ENCODE measurements around the gene TWIST1. TPM values are rescaled to one million over a fixed set of nuclear protein-coding genes. Genes with fewer than 3 reads are reported as not detected.

TWIST1 gene
- total and polyA plus RNA-seq, 8 donors: 0.20 to 0.67 (median 0.38) TPM; not detected in 1

DNA sequence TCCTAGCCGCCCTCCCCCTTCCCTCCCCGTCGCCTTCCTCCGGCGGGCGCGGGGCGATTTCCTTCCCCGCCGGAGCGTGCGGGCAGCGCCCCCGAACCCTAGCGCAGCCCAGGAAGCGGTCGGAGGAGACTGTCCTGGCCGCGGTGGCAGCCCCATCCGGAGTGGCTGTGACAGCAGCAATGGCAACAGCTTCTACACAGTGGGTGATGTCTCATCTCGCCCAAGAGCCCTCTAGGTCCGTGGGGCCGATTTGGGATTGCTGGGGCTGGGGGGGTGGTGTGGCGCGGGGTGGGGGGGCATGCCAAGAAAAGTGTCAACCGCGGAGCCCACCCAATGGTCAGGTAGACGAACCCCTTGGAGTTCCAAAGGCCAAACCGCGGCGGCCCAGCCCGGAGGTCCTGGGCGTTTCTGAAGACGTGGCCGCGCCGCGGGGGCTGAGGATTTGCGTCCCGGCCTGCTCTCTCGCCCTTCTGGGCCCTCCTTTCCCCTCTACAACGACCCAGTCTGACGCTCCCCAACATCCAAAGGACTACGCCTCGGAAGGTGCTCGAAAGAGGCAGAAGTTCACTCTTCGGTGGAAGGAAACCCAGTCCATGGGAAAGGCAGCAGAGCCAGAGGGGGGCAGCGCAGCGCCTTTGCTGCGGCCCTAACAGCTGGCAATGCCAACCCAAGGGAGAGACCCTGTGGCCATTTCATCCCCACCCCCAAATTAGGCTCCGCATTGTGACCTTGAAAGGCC lies 603 bp upstream of the TWIST1 start:
- Histone ChIP-seq H3K4me1 (peaks cover 0 to 17% of the 10 kb centered on the region in 2 donors), H3K9me3 (no peaks in the 10 kb centered on the region), H3K4me3 (peak overlapping the region in 1 of 2 donors; percentile 34), H3K27ac (no peak overlapping the region), H3K36me3 (no peaks in the 10 kb centered on the region), H3K27me3 (peaks cover 89 to 100% of the 10 kb centered on the region in 2 donors)
- no peak for TF ChIP-seq CTCF (IDR thresholded peaks at IDR 0.05)
- intact Hi-C loops (cut with DNase I): no loop called here
- DNase-seq (peak in 1 of 4 donors; percentile 65), ATAC-seq (peak; percentile 23)

DNA sequence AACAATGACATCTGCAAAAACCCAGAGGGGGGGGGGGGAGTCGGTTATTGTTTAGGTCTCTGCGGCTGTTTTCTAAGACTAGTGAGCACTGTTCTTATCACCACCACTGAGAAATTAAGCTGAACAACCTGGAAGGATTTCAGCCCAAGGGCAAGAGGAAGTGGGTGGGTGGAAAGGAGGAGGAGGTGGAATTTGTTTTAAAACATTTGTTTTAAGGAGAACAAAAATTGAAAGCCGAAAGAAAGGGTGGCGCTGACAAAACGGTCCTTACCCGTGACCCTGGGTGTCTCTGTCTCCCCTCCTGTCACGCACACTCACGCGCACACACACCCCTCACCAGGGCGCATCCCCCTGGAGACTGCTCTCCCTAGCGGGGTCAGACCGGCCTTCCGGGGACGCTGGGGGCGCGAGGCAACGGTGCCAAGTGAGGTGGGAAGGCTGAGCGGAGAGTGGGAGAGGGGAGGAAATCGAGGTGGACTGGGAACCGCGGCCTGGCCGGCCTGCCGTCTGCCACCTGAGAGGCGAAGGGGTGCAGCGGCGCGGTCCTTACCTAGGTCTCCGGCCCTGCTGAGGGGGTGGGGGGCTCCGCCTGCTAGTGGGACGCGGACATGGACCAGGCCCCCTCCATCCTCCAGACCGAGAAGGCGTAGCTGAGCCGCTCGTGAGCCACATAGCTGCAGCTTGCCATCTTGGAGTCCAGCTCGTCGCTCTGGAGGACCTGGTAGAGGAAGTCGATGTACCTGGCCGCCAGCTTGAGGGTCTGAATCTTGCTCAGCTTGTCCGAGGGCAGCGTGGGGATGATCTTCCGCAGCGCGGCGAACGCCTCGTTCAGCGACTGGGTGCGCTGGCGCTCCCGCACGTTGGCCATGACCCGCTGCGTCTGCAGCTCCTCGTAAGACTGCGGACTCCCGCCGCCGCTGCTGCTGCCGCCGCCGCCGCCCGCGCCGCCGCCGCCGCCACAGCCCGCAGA lies 1.0 kb downstream of the TWIST1 start:
- Histone ChIP-seq H3K9me3 (no peaks in the 10 kb centered on the region), H3K27me3 (peaks cover 96 to 100% of the 10 kb centered on the region in 2 donors), H3K27ac (no peak overlapping the region), H3K4me3 (peak overlapping the region; percentile 9 to 24), H3K36me3 (no peaks in the 10 kb centered on the region), H3K4me1 (peaks cover 0 to 20% of the 10 kb centered on the region in 2 donors)
- ATAC-seq (peak; percentile 11), DNase-seq (peak in 1 of 4 donors; percentile 71)
- no peak for TF ChIP-seq CTCF (IDR thresholded peaks at IDR 0.05)
- intact Hi-C loops (cut with DNase I): no loop called here

DNA sequence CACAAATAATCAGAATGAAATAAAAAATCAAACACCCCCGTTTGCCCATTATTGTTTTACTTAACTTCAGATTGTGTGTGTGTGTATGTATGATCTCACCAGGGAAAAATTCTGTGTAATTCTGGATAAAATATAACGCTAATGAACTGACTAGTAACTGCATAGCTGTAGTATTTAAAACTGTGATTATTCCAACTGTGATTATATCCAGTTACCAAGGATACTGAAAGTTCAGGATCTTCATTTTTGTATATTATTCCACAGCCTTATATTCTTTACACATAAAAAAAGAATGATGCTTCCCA lies 2.9 kb downstream of the TWIST1 start:
- H3K4me1 ChIP-seq: peaks cover 0 to 20% of the 10 kb centered on the region in 2 donors
- no peak for ATAC-seq
- H3K4me3 ChIP-seq: no peak overlapping the region
- no peak for DNase-seq
- H3K36me3 ChIP-seq: no peaks in the 10 kb centered on the region
- no peak for TF ChIP-seq CTCF (IDR thresholded peaks at IDR 0.05)
- intact Hi-C loops (cut with DNase I): no loop called here
- H3K9me3 ChIP-seq: no peaks in the 10 kb centered on the region
- no peak overlapping the region for H3K27ac ChIP-seq
- H3K27me3 ChIP-seq: peaks cover 95 to 100% of the 10 kb centered on the region in 2 donors

GRCh38 chr7:19113855-19114550 lies 3.4 kb downstream of the TWIST1 start:
- DNase-seq: no peak
- H3K36me3 ChIP-seq: no peaks in the 10 kb centered on the region
- TF ChIP-seq CTCF (IDR thresholded peaks at IDR 0.05): no peak
- no peaks in the 10 kb centered on the region for H3K9me3 ChIP-seq
- H3K4me3 ChIP-seq: no peak overlapping the region
- H3K27me3 ChIP-seq: peaks cover 95 to 100% of the 10 kb centered on the region in 2 donors
- no peak for ATAC-seq
- no peak overlapping the region for H3K27ac ChIP-seq
- intact Hi-C loops (cut with DNase I): no loop called here
- peaks cover 0 to 20% of the 10 kb centered on the region in 2 donors for H3K4me1 ChIP-seq
